UCSD-AML1 (cell line): ENCODE results near the gene SRRM4.

ENCODE experiments used
- DNase-seq: peaks from one replicate; lab custom pipeline; 2025; ENCODE audit not compliant: unreplicated experiment; lab: John Stamatoyannopoulos, UW

The SRRM4 gene

GRCh38 chr12:119159844-119160243, 178.5 kb downstream of the SRRM4 start:
- no peak for DNase-seq

- DNase-seq: no peak
Observed at GRCh38 chr12:119167902-119168301, 186.6 kb downstream of the SRRM4 start.

GRCh38 chr12:119168721-119169120, 187.4 kb downstream of the SRRM4 start:
- DNase-seq: no peak

GRCh38 chr12:119169150-119169549, 187.8 kb downstream of the SRRM4 start:
- no peak for DNase-seq

GRCh38 chr12:119171291-119171690, 189.9 kb downstream of the SRRM4 start:
- no peak for DNase-seq

GRCh38 chr12:119171691-119172425, 190.5 kb downstream of the SRRM4 start:
- no peak for DNase-seq

- DNase-seq: no peak
Observed at GRCh38 chr12:119175081-119175480, 193.7 kb downstream of the SRRM4 start.

- no peak for DNase-seq
Observed at GRCh38 chr12:119176267-119177055, 195.1 kb downstream of the SRRM4 start.

- no peak for DNase-seq
Observed at GRCh38 chr12:119177056-119177325, 195.7 kb downstream of the SRRM4 start.

- DNase-seq: no peak
Observed at GRCh38 chr12:119177724-119178380, 196.5 kb downstream of the SRRM4 start.

GRCh38 chr12:119178544-119179334, 197.4 kb downstream of the SRRM4 start, which contains the start of gene HSPB8:
Gene HSPB8, plus strand, starts transcription at chr12:119178931. Its CDS starts 382 bp downstream, at chr12:119179313.
- DNase-seq: no peak

- DNase-seq: no peak
Observed at GRCh38 chr12:119179335-119180021, 198.1 kb downstream of the SRRM4 start.

GRCh38 chr12:119180380-119181040, 199.2 kb downstream of the SRRM4 start:
- DNase-seq: no peak

GRCh38 chr12:119181202-119181601, 199.9 kb downstream of the SRRM4 start:
- DNase-seq: no peak

- no peak for DNase-seq
Observed at GRCh38 chr12:119181944-119182343, 200.6 kb downstream of the SRRM4 start.

GRCh38 chr12:119182701-119183493, 201.6 kb downstream of the SRRM4 start:
- DNase-seq: no peak

- no peak for DNase-seq
Observed at GRCh38 chr12:119183942-119184695, 202.8 kb downstream of the SRRM4 start.

- no peak for DNase-seq
Observed at GRCh38 chr12:119195256-119195655, 213.9 kb downstream of the SRRM4 start.

GRCh38 chr12:119198440-119198839, 217.1 kb downstream of the SRRM4 start:
- DNase-seq: no peak
